Common myeloid progenitor, CD34-positive (primary cell): ENCODE data around the gene CD300A.

Source experiments
- CTCF ChIA-PET: fragments of 350-600 bp; sonication (Branson Sonifier 250); formaldehyde crosslinking; loops from one replicate; lab custom pipeline; 2021; ENCODE audit warnings: antibody characterized with exemption; lab: Charles Lee
- POLR2A ChIA-PET: fragments of 350-600 bp; sonication (Branson Sonifier 250); formaldehyde crosslinking; loops from one replicate; lab custom pipeline; 2021; ENCODE audit warnings: antibody characterized with exemption; lab: Charles Lee
- DNase-seq, 3 donors: peaks; one replicate each; pipeline versions ENCODE4 v3.0.0 to v3.0.0-alpha.2; 2013
- H3K27ac ChIP-seq, 2 experiments: 1 replicate in 1 of 2; 2 replicates in 1 of 2; pipeline ENCODE4 v1.7.0; 2013; ENCODE audit warnings: inconsistent platforms in 2 of 2, low read length in 2 of 2, mild to moderate bottlenecking in 2 of 2, low read depth in 1 of 2, moderate library complexity in 1 of 2; ENCODE audit not compliant: severe bottlenecking in 2 of 2, insufficient read depth in 1 of 2, poor library complexity in 1 of 2
- H3K27me3 ChIP-seq, 5 experiments: replicated peaks in 2 of 5; 1 replicate in 3 of 5; 2 replicates in 2 of 5; pipeline versions ENCODE4 v1.6.1 to v1.7.0; 2013; ENCODE audit warnings: low read length in 4 of 5, mild to moderate bottlenecking in 2 of 5, moderate library complexity in 2 of 5, inconsistent platforms in 1 of 5; ENCODE audit not compliant: insufficient read depth in 5 of 5, control insufficient read depth in 4 of 5
- H3K36me3 ChIP-seq, 4 experiments: 1 replicate in 2 of 4; 2 replicates in 2 of 4; pipeline versions ENCODE4 v1.6.1 to v1.7.0; 2013; ENCODE audit warnings: low read length in 3 of 4, control low read depth in 1 of 4, mild to moderate bottlenecking in 1 of 4; ENCODE audit not compliant: control insufficient read depth in 4 of 4, insufficient read depth in 4 of 4
- H3K4me1 ChIP-seq, 4 experiments: 1 replicate in 3 of 4; 2 replicates in 1 of 4; pipeline versions ENCODE4 v1.6.1 to v1.7.1; 2013; ENCODE audit warnings: low read length in 3 of 4, mild to moderate bottlenecking in 3 of 4, control low read depth in 1 of 4, inconsistent platforms in 1 of 4, moderate library complexity in 1 of 4; ENCODE audit not compliant: control insufficient read depth in 4 of 4, insufficient read depth in 4 of 4; ENCODE audit errors: control extremely low read depth in 1 of 4
- H3K4me3 ChIP-seq, 7 experiments: 1 replicate in 4 of 7; 2 replicates in 3 of 7; pipeline versions ENCODE4 v1.5.1 to v1.7.0; 2013; ENCODE audit warnings: mild to moderate bottlenecking in 7 of 7, low read length in 6 of 7, moderate library complexity in 6 of 7, inconsistent platforms in 2 of 7, low read depth in 2 of 7, control low read depth in 1 of 7; ENCODE audit not compliant: insufficient read depth in 4 of 7, control insufficient read depth in 1 of 7; ENCODE audit errors: extremely low read depth in 1 of 7
- H3K9me3 ChIP-seq, 5 experiments: 1 replicate in 4 of 5; 2 replicates in 1 of 5; pipeline versions ENCODE4 v1.6.1 to v1.7.1; 2013; ENCODE audit warnings: low read length in 4 of 5, mild to moderate bottlenecking in 2 of 5, inconsistent platforms in 1 of 5, low read depth in 1 of 5, moderate library complexity in 1 of 5; ENCODE audit not compliant: control insufficient read depth in 4 of 5, insufficient read depth in 2 of 5; ENCODE audit errors: control extremely low read depth in 1 of 5
- WGBS: methylation state at CpG from one replicate; pipeline ENCODE4 v1.1.5; 2013; ENCODE audit not compliant: insufficient coverage; 5-methylcytosine and 5-hydroxymethylcytosine counted together

CD300A gene

DNA sequence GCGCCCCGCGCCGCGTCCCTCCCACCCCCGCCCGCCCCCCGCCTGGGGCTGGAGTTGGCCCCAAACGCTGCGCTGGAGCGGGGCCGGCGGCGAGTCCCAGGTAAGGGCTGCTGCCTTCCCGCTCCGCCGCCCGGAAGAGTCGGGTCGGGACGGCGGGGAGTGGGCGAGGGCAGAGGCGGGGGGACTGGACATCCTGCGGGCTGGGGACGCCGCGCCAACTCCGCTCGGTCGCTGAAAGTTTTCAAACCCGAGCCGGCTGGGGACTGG lies 34.1 kb upstream of the CD300A start:
- 0% methylated on average over 23 of the region's 33 CpGs for WGBS
- CTCF ChIA-PET: no interaction called here
- Histone ChIP-seq H3K9me3 (no peaks in the 10 kb centered on the region), H3K36me3 (no peaks in the 10 kb centered on the region), H3K4me3 (peak overlapping the region in 2 of 7 experiments; percentile 65 to 74), H3K27me3 (peaks cover 0 to 55% (median 17%) of the 10 kb centered on the region in 5 experiments), H3K4me1 (peaks cover 0 to 31% (median 29%) of the 10 kb centered on the region in 4 experiments), H3K27ac (no peak overlapping the region)
- DNase-seq: no peak
- POLR2A ChIA-PET: no interaction called here

- Histone ChIP-seq H3K9me3 (peaks cover 0 to 4% (median under 1%) of the 10 kb centered on the region in 5 experiments), H3K27me3 (peaks cover 0 to 52% (median 17%) of the 10 kb centered on the region in 5 experiments), H3K27ac (no peak overlapping the region), H3K4me3 (peak overlapping the region in 2 of 7 experiments; percentile 8 to 74), H3K36me3 (no peaks in the 10 kb centered on the region), H3K4me1 (peaks cover 0 to 31% (median 27%) of the 10 kb centered on the region in 4 experiments)
- DNase-seq: no peak
- ChIA-PET CTCF (no interaction called here), POLR2A (no interaction called here)
- 31% methylated on average over 15 of the region's 23 CpGs for WGBS
These were observed 33.6 kb upstream of the CD300A start for GRCh38 chr17:74432766-74433391.

GRCh38 chr17:74433421-74434121 lies 32.9 kb upstream of the CD300A start:
- H3K4me3 ChIP-seq: no peak overlapping the region
- H3K36me3 ChIP-seq: no peaks in the 10 kb centered on the region
- H3K9me3 ChIP-seq: peaks cover 0 to 6% (median 4%) of the 10 kb centered on the region in 5 experiments
- no peak for DNase-seq
- no peak overlapping the region for H3K27ac ChIP-seq
- CTCF ChIA-PET: interaction anchor here (1.1 to 3.0 kb wide), 2 partner anchors 11 to 20 kb away, joined by 3 to 17 read pairs; no protein-coding TSS in a partner anchor
- POLR2A ChIA-PET: no interaction called here
- peaks cover 0 to 50% (median 17%) of the 10 kb centered on the region in 5 experiments for H3K27me3 ChIP-seq
- 87% methylated on average over 11 of the region's 17 CpGs for WGBS
- peaks cover 0 to 31% (median 27%) of the 10 kb centered on the region in 4 experiments for H3K4me1 ChIP-seq

GRCh38 chr17:74435775-74436359 lies 30.6 kb upstream of the CD300A start:
- DNase-seq: no peak
- H3K4me3 ChIP-seq: no peak overlapping the region
- peaks cover 0 to 18% (median 5%) of the 10 kb centered on the region in 5 experiments for H3K9me3 ChIP-seq
- no peak overlapping the region for H3K27ac ChIP-seq
- peaks cover 0 to 35% (median 23%) of the 10 kb centered on the region in 4 experiments for H3K4me1 ChIP-seq
- H3K27me3 ChIP-seq: peaks cover 0 to 34% (median 11%) of the 10 kb centered on the region in 5 experiments
- ChIA-PET POLR2A (no interaction called here), CTCF (interaction anchor here (0.9 to 3.0 kb wide), 5 partner anchors 9 to 42 kb away, joined by 3 to 17 read pairs (median 3); no protein-coding TSS in a partner anchor)
- no peaks in the 10 kb centered on the region for H3K36me3 ChIP-seq
- 96% methylated on average over 5 of the region's 5 CpGs for WGBS

DNA sequence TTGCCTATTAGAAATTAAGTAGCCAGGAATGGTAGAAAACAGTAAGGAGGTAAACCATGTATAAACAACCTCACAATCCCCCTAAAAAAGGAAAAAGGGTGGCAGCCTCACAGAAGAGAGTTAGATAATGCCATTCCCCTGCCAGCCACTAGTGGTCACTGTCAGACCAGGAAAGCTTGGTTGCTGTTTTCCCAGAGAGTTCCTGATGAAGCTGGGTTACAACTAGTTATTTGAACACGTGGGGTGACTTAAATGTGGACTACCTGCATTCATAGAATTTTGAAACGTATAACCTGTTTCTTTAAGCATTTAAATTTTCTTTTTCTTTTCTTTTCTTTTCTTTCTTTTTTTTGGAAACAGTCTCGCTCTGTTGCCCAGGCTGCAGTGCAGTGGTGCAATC lies 28.7 kb upstream of the CD300A start:
- Histone ChIP-seq H3K27ac (no peak overlapping the region), H3K36me3 (no peaks in the 10 kb centered on the region), H3K9me3 (peaks cover 0 to 18% (median 5%) of the 10 kb centered on the region in 5 experiments), H3K4me3 (no peak overlapping the region), H3K27me3 (peaks cover 0 to 17% (median 5%) of the 10 kb centered on the region in 5 experiments), H3K4me1 (peaks cover 0 to 23% (median 15%) of the 10 kb centered on the region in 4 experiments)
- ChIA-PET CTCF (interaction anchor here (0.8 to 3.6 kb wide), 8 partner anchors 9 to 58 kb away, joined by 3 to 22 read pairs (median 4); no protein-coding TSS in a partner anchor), POLR2A (no interaction called here)
- 90% methylated on average over 3 of the region's 3 CpGs for WGBS
- peak in 2 of 3 donors; percentile 52 to 55 for DNase-seq

DNA sequence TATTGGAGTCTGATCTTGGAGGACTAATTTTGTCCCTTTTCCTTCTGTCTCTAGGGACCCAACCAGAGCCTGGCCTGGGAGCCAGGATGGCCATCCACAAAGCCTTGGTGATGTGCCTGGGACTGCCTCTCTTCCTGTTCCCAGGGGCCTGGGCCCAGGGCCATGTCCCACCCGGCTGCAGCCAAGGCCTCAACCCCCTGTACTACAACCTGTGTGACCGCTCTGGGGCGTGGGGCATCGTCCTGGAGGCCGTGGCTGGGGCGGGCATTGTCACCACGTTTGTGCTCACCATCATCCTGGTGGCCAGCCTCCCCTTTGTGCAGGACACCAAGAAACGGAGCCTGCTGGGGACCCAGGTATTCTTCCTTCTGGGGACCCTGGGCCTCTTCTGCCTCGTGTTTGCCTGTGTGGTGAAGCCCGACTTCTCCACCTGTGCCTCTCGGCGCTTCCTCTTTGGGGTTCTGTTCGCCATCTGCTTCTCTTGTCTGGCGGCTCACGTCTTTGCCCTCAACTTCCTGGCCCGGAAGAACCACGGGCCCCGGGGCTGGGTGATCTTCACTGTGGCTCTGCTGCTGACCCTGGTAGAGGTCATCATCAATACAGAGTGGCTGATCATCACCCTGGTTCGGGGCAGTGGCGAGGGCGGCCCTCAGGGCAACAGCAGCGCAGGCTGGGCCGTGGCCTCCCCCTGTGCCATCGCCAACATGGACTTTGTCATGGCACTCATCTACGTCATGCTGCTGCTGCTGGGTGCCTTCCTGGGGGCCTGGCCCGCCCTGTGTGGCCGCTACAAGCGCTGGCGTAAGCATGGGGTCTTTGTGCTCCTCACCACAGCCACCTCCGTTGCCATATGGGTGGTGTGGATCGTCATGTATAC lies 26.5 kb upstream of the CD300A start:
- Histone ChIP-seq H3K9me3 (peaks cover 0 to 18% (median 5%) of the 10 kb centered on the region in 5 experiments), H3K4me1 (peaks cover 0 to 41% (median 34%) of the 10 kb centered on the region in 4 experiments), H3K36me3 (no peaks in the 10 kb centered on the region), H3K4me3 (peak overlapping the region in 1 of 7 experiments; percentile 25), H3K27me3 (no peaks in the 10 kb centered on the region), H3K27ac (no peak overlapping the region)
- CTCF ChIA-PET: interaction anchor here (2.3 to 3.6 kb wide), 2 partner anchors 18 to 54 kb away, joined by 5 to 22 read pairs; no protein-coding TSS in a partner anchor
- peak in 2 of 3 donors; percentile 72 to 79 for DNase-seq
- WGBS: 71% methylated on average over 31 of the region's 31 CpGs
- POLR2A ChIA-PET: no interaction called here
